Kidney tubule cell (primary cell): ENCODE measurements around the gene MISP.
A peak's percentile ranks its signal among the peaks of the same experiment; 100 is the strongest.

Experiments used
- DNase-seq: peaks from one replicate; pipeline ENCODE4 v3.0.0-alpha.2; 2018; ENCODE audit warnings: low spot score

Gene MISP

GRCh38 chr19:772730-773436, 22.0 kb downstream of the MISP start:
- peak; percentile 57 for DNase-seq

GRCh38 chr19:776549-776948, 25.6 kb downstream of the MISP start:
- peak; percentile 63 for DNase-seq

GRCh38 chr19:778910-779653, 28.2 kb downstream of the MISP start:
- peak; percentile 91 for DNase-seq

- DNase-seq = no peak
Observed at GRCh38 chr19:780935-781334, 30.0 kb downstream of the MISP start.

- DNase-seq = no peak
Observed at GRCh38 chr19:781800-782184, 30.9 kb downstream of the MISP start.

- DNase-seq = peak; percentile 75
Observed at GRCh38 chr19:782185-782877, 31.4 kb downstream of the MISP start.

GRCh38 chr19:782878-783668, 32.2 kb downstream of the MISP start:
- peak; percentile 45 for DNase-seq

GRCh38 chr19:784541-784940, 33.6 kb downstream of the MISP start:
- peak; percentile 46 for DNase-seq

GRCh38 chr19:787536-787935, 36.6 kb downstream of the MISP start:
- no peak for DNase-seq

- DNase-seq = no peak
Observed at GRCh38 chr19:788686-788982, 37.7 kb downstream of the MISP start.

GRCh38 chr19:788983-789700, 38.2 kb downstream of the MISP start:
- no peak for DNase-seq

- no peak for DNase-seq
Observed at GRCh38 chr19:789701-790060, 38.8 kb downstream of the MISP start.

GRCh38 chr19:791007-791566, 40.2 kb downstream of the MISP start:
- DNase-seq = no peak

- no peak for DNase-seq
Observed at GRCh38 chr19:791567-792305, 40.8 kb downstream of the MISP start.

GRCh38 chr19:792306-792885, 41.5 kb downstream of the MISP start:
- DNase-seq = no peak

GRCh38 chr19:793806-794205, 42.9 kb downstream of the MISP start:
- no peak for DNase-seq

- DNase-seq = no peak
Observed at GRCh38 chr19:795073-795611, 44.2 kb downstream of the MISP start.

GRCh38 chr19:795691-796581, 45.0 kb downstream of the MISP start:
- no peak for DNase-seq
